ENCODE data around the gene MPST.

The MPST gene

DNA sequence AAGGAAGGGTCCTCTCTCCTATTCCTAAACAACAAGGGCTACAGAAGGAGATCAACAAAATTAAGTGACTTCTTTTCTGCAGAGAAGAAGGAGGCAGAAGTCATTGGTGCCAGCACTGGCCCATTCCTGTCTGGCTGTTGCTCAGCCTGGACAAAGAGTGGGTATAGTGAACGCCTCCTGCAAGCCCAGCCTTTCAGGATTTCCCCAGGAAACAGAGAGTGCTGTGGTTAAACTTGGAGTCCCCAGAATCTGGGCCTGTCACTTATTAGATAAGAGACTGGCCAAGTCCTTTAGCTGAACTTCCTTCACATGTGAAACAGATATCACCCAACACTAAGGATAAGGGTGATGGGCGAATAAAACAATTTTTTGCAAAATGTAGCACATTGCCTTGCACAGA, 11.2 kb upstream of the MPST start:
- no peak overlapping the region for H3K4me3 ChIP-seq (ENCODE audit: low read depth, low read length)
- TF ChIP-seq MYC (IDR thresholded peaks at IDR 0.05; ENCODE audit: low read depth, low read length) (no peak), POLR2A (IDR thresholded peaks at IDR 0.05; ENCODE audit: extremely low read depth, insufficient read length) (no peak)
- TF ChIP-seq, protein P1, sequence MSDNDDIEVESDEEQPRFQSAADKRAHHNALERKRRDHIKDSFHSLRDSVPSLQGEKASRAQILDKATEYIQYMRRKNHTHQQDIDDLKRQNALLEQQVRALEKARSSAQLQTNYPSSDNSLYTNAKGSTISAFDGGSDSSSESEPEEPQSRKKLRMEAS (IDR thresholded peaks at IDR 0.05; ENCODE audit: low read depth, low read length): no peak
- TF ChIP-seq, protein P2, sequence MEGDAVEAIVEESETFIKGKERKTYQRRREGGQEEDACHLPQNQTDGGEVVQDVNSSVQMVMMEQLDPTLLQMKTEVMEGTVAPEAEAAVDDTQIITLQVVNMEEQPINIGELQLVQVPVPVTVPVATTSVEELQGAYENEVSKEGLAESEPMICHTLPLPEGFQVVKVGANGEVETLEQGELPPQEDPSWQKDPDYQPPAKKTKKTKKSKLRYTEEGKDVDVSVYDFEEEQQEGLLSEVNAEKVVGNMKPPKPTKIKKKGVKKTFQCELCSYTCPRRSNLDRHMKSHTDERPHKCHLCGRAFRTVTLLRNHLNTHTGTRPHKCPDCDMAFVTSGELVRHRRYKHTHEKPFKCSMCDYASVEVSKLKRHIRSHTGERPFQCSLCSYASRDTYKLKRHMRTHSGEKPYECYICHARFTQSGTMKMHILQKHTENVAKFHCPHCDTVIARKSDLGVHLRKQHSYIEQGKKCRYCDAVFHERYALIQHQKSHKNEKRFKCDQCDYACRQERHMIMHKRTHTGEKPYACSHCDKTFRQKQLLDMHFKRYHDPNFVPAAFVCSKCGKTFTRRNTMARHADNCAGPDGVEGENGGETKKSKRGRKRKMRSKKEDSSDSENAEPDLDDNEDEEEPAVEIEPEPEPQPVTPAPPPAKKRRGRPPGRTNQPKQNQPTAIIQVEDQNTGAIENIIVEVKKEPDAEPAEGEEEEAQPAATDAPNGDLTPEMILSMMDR (IDR thresholded peaks at IDR 0.05; ENCODE audit: low read depth, low read length): no peak
- no peak for DNase-seq (ENCODE audit: low read depth)

DNA sequence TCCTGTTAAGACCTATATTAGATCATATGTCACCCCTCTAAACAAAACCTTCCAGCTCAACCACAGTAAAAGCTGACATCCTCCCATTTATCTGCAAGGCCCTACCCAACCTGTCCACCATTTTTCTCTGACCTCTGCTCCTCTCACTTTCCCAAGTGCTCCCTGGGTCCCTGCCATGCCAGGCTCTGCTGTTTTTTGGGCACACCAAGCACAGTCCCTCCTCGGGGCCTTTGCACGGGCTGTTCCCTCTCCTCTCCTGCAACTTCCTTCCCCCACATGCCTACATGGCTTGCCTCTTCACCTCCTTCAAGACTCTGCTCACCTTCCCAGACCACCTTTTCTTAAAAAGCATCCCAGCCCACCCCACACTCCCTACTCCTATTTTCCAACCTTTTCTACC, 10.1 kb upstream of the MPST start:
- DNase-seq (ENCODE audit: low read depth): no peak
- no peak overlapping the region for H3K4me3 ChIP-seq (ENCODE audit: low read depth, low read length)
- TF ChIP-seq, protein P2 (IDR thresholded peaks at IDR 0.05; ENCODE audit: low read depth, low read length): no peak
- TF ChIP-seq, protein P1 (IDR thresholded peaks at IDR 0.05; ENCODE audit: low read depth, low read length): no peak
- TF ChIP-seq MYC (IDR thresholded peaks at IDR 0.05; ENCODE audit: low read depth, low read length) (no peak), POLR2A (IDR thresholded peaks at IDR 0.05; ENCODE audit: extremely low read depth, insufficient read length) (no peak)

DNA sequence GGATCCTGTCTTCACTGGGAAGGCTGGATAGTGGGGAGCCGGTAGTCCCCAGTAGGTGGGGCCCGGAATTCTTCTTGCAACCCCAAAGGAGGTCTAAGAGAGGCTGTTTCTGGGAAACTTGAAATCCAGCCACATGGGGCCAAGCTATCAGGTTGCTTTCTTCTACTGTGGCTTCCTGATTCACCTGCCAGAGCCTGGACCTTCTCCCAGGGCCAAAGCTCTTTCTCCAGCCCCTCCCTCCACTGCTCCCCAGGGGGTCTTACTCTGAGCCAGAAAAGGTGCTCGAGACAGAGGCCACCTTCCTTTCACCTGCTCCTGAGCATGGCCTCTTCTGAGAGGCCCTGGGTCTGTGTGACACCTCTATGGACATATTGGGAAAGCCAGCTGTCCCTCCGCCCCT, 9.4 kb upstream of the MPST start:
- TF ChIP-seq, protein P2 (IDR thresholded peaks at IDR 0.05; ENCODE audit: low read depth, low read length): no peak
- no peak for TF ChIP-seq MYC (IDR thresholded peaks at IDR 0.05; ENCODE audit: low read depth, low read length)
- TF ChIP-seq POLR2A (IDR thresholded peaks at IDR 0.05; ENCODE audit: extremely low read depth, insufficient read length): no peak
- TF ChIP-seq, protein P1 (IDR thresholded peaks at IDR 0.05; ENCODE audit: low read depth, low read length): no peak
- no peak for DNase-seq (ENCODE audit: low read depth)
- H3K4me3 ChIP-seq (ENCODE audit: low read depth, low read length): no peak overlapping the region

DNA sequence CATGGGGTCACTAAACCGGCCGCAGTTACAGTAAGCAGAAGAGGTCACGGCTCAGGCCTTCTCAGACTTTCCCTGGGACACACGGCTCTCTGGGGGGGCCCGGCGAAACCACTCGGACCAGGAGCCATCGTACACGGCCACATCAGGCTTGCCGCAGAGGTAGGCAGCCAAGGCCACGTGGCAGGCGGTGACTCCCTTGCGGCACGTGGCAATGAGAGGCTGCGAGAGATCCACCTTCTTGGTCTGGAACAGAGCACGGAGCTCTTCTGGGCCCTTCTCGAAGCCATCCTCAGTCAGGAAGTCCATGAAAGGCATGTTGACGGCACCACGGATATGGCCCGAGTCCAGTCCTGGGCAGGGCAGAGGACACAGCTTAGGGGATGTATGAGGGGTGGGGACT, 8.6 kb upstream of the MPST start:
- TF ChIP-seq, protein P1 (IDR thresholded peaks at IDR 0.05; ENCODE audit: low read depth, low read length): no peak
- TF ChIP-seq MYC (IDR thresholded peaks at IDR 0.05; ENCODE audit: low read depth, low read length) (no peak), POLR2A (IDR thresholded peaks at IDR 0.05; ENCODE audit: extremely low read depth, insufficient read length) (no peak)
- TF ChIP-seq, protein P2 (IDR thresholded peaks at IDR 0.05; ENCODE audit: low read depth, low read length): no peak
- DNase-seq (ENCODE audit: low read depth): no peak
- H3K4me3 ChIP-seq (ENCODE audit: low read depth, low read length): no peak overlapping the region

DNA sequence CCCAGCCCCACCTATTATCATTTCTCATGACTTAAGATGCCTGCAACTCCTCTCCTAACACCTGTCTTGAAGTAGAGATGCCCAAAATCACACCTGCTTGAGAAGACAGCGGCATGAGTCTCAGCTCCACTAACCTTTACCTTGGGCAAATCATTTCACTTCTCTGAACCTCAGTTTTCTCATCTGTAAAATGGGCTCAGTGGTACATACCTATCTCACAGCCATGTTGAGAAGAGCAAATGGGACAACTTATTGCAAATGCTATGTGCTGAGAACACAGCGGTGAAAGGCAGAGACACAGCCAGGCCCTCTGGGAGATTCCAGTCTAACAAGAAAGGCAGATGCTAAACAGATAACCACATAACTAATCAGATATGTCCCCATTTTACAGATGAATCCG, 8.1 kb upstream of the MPST start:
- TF ChIP-seq, protein P1 (IDR thresholded peaks at IDR 0.05; ENCODE audit: low read depth, low read length): no peak
- TF ChIP-seq, protein P2 (IDR thresholded peaks at IDR 0.05; ENCODE audit: low read depth, low read length): no peak
- TF ChIP-seq POLR2A (IDR thresholded peaks at IDR 0.05; ENCODE audit: extremely low read depth, insufficient read length) (no peak), MYC (IDR thresholded peaks at IDR 0.05; ENCODE audit: low read depth, low read length) (no peak)
- no peak overlapping the region for H3K4me3 ChIP-seq (ENCODE audit: low read depth, low read length)
- no peak for DNase-seq (ENCODE audit: low read depth)

Data from NB4 (cell line).